MCF 10A (cell line): ENCODE data around the gene SAGE1. TPM values are rescaled to one million over a fixed set of nuclear protein-coding genes. Genes with fewer than 3 reads are reported as not detected.

ENCODE experiments used
- BruUV-seq: library from RNA; stranded (reverse); fragments of 400-500 nt; replicated peaks from 2 replicates; lab custom pipeline; 2021; lab: Mats Ljungman, UMichigan
- CTCF ChIA-PET: fragments of 300-600 bp; sonication (Branson Sonifier 250); formaldehyde crosslinking; extraction: SDS; loops from one replicate; lab custom pipeline; 2021; ENCODE audit warnings: antibody characterized with exemption, inconsistent platforms; lab: Yijun Ruan, JAX
- POLR2A ChIA-PET: fragments of 300-600, 350-650 bp; sonication (Branson Sonifier 250); formaldehyde crosslinking; extraction: SDS; loops from one replicate; lab custom pipeline; 2020; ENCODE audit warnings: antibody characterized with exemption, inconsistent platforms; lab: Yijun Ruan, JAX
- DNase-seq: peaks from one replicate; pipeline ENCODE4 v3.0.0-alpha.2; 2018; ENCODE audit not compliant: unreplicated experiment
- H3K27ac Mint-ChIP-seq: one replicate; pipeline ENCODE4 v1.8.0; 2022; ENCODE audit warnings: mild to moderate bottlenecking, low read depth, mixed read lengths; ENCODE audit not compliant: unreplicated experiment
- H3K27me3 Mint-ChIP-seq: one replicate; pipeline ENCODE4 v1.8.0; 2022; ENCODE audit warnings: mixed read lengths; ENCODE audit not compliant: insufficient read depth, unreplicated experiment
- H3K36me3 Mint-ChIP-seq: one replicate; pipeline ENCODE4 v1.8.0; 2022; ENCODE audit warnings: mild to moderate bottlenecking, moderate library complexity, mixed read lengths; ENCODE audit not compliant: insufficient read depth, unreplicated experiment
- H3K4me1 Mint-ChIP-seq: one replicate; pipeline ENCODE4 v1.8.0; 2022; ENCODE audit warnings: mixed read lengths; ENCODE audit not compliant: insufficient read depth, unreplicated experiment
- H3K4me3 Mint-ChIP-seq: one replicate; pipeline ENCODE4 v1.8.0; 2022; ENCODE audit warnings: mild to moderate bottlenecking, moderate library complexity, mixed read lengths; ENCODE audit not compliant: unreplicated experiment
- H3K9me3 Mint-ChIP-seq: one replicate; pipeline ENCODE4 v1.8.0; 2022; ENCODE audit warnings: mixed read lengths; ENCODE audit not compliant: unreplicated experiment
- intact Hi-C: fragments of 100-400 bp; cut with micrococcal nuclease; formaldehyde crosslinking; loops from 2 replicates; pipeline ENCODE4 v1.14.1; 2022
- total RNA-seq: library from RNA; stranded (reverse); gene quantifications from 2 replicates; pipeline ENCODE4 v1.2.3, GENCODE V29; 2022
- TF ChIP-seq, protein P1 (sequence below): fragments of 200-600 bp; IDR thresholded peaks from one replicate; pipeline ENCODE4 v1.8.0; 2022; ENCODE audit warnings: antibody characterized with exemption, mild to moderate bottlenecking; ENCODE audit not compliant: unreplicated experiment

The SAGE1 gene
- total RNA-seq, 1 experiment from 2014 or later: not detected

- no TSS peak for BruUV-seq
- intact Hi-C loops: loop anchor here (1.0 to 2.0 kb wide), 3 partner anchors 299 to 447 kb away; no protein-coding TSS in a partner anchor
- ChIA-PET CTCF (interaction anchor here (0.6 to 3.5 kb wide), 32 partner anchors 9 to 1854 kb away, joined by 3 to 26 read pairs (median 4); partner anchors contain the start of gene CT45A10), POLR2A (no interaction called here)
- H3K27me3 Mint-ChIP-seq: peaks cover 43% of the 10 kb centered on the region
- no peaks in the 10 kb centered on the region for H3K36me3 Mint-ChIP-seq
- TF ChIP-seq, protein P1, sequence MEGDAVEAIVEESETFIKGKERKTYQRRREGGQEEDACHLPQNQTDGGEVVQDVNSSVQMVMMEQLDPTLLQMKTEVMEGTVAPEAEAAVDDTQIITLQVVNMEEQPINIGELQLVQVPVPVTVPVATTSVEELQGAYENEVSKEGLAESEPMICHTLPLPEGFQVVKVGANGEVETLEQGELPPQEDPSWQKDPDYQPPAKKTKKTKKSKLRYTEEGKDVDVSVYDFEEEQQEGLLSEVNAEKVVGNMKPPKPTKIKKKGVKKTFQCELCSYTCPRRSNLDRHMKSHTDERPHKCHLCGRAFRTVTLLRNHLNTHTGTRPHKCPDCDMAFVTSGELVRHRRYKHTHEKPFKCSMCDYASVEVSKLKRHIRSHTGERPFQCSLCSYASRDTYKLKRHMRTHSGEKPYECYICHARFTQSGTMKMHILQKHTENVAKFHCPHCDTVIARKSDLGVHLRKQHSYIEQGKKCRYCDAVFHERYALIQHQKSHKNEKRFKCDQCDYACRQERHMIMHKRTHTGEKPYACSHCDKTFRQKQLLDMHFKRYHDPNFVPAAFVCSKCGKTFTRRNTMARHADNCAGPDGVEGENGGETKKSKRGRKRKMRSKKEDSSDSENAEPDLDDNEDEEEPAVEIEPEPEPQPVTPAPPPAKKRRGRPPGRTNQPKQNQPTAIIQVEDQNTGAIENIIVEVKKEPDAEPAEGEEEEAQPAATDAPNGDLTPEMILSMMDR: peak; percentile 77
- no peaks in the 10 kb centered on the region for H3K4me1 Mint-ChIP-seq
- H3K9me3 Mint-ChIP-seq: no peaks in the 10 kb centered on the region
- H3K4me3 Mint-ChIP-seq: no peak overlapping the region
- H3K27ac Mint-ChIP-seq: no peak overlapping the region
- DNase-seq: peak; percentile 62
Measured at GRCh38 chrX:135931644-135932487, 38.4 kb downstream of the SAGE1 start.

DNA sequence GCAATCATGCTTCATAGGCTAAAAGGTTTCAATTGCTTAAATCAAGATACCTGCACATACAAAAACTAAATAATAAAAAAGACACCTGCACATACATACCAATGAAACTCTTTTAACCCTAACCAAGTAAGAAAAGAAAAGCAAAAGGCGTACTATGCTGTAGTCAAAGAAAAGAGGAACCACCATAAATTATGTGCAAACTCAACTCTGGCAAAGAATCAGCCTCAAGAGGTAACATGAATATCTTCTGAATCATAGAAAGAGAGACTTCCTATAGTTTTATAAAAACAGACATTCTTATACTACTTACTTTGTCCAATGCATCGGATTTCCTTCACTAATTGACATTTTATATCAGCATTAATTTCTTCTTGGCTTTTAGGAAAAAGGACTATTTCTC, 51.0 kb downstream of the SAGE1 start:
- H3K4me3 Mint-ChIP-seq: no peak overlapping the region
- H3K4me1 Mint-ChIP-seq: no peaks in the 10 kb centered on the region
- intact Hi-C loops: no loop called here
- no peak overlapping the region for H3K27ac Mint-ChIP-seq
- ChIA-PET CTCF (no interaction called here), POLR2A (no interaction called here)
- no peaks in the 10 kb centered on the region for H3K36me3 Mint-ChIP-seq
- DNase-seq: no peak
- peaks cover 31% of the 10 kb centered on the region for H3K27me3 Mint-ChIP-seq
- BruUV-seq: no TSS peak
- H3K9me3 Mint-ChIP-seq: peaks cover 7% of the 10 kb centered on the region
- TF ChIP-seq, protein P1: no peak

- ChIA-PET POLR2A (no interaction called here), CTCF (interaction anchor here (0.7 kb wide), 1 partner anchor 20 kb away, joined by 3 read pairs; no protein-coding TSS in a partner anchor)
- BruUV-seq: no TSS peak
- Mint-ChIP-seq H3K4me3 (no peak overlapping the region), H3K27ac (no peak overlapping the region), H3K9me3 (no peaks in the 10 kb centered on the region), H3K4me1 (no peaks in the 10 kb centered on the region), H3K36me3 (no peaks in the 10 kb centered on the region), H3K27me3 (peaks cover 43% of the 10 kb centered on the region)
- intact Hi-C loops: no loop called here
- no peak for DNase-seq
- TF ChIP-seq, protein P1: no peak
Measured at GRCh38 chrX:135951291-135951690, 57.8 kb downstream of the SAGE1 start.

Other genes starting within 250 kb of the SAGE1 start
- gene CT45A1, start 180.1 kb upstream of the SAGE1 start, total RNA-seq: not detected in 2 replicates
- not detected in 2 replicates for gene CT45A3, start 125.5 kb upstream of the SAGE1 start, total RNA-seq
- gene CT45A5, start 108.2 kb upstream of the SAGE1 start, total RNA-seq: not detected in 2 replicates
- gene CT45A6, start 90.9 kb upstream of the SAGE1 start, total RNA-seq: not detected in 2 replicates
- gene CT45A2, start 73.7 kb upstream of the SAGE1 start, total RNA-seq: not detected in 2 replicates
- gene CT45A7, start 56.4 kb upstream of the SAGE1 start, total RNA-seq: not detected in 2 replicates
- gene CT45A8, start 39.2 kb upstream of the SAGE1 start, total RNA-seq: not detected in 2 replicates
- gene CT45A9, start 21.9 kb upstream of the SAGE1 start, total RNA-seq: not detected in 2 replicates
- gene CT45A10, start 272 bp upstream of the SAGE1 start, total RNA-seq: not detected in 2 replicates
- gene MMGT1, start 80.3 kb downstream of the SAGE1 start, total RNA-seq: 24.1 and 27.7 TPM in 2 replicates
- gene SLC9A6, start 91.7 kb downstream of the SAGE1 start, total RNA-seq: 8.1 and 10.7 TPM in 2 replicates